ENCODE measurements around the gene TERT. TPM values are rescaled to one million over a fixed set of nuclear protein-coding genes. Genes with fewer than 3 reads are reported as not detected.
"Not testable (repeated sequence)": the region's sequence is repeated elsewhere in the genome, so short reads cannot be mapped to it uniquely, and the experiment has no call there.

TERT gene
- polyA plus RNA-seq, 1 experiment, result not detected

DNA sequence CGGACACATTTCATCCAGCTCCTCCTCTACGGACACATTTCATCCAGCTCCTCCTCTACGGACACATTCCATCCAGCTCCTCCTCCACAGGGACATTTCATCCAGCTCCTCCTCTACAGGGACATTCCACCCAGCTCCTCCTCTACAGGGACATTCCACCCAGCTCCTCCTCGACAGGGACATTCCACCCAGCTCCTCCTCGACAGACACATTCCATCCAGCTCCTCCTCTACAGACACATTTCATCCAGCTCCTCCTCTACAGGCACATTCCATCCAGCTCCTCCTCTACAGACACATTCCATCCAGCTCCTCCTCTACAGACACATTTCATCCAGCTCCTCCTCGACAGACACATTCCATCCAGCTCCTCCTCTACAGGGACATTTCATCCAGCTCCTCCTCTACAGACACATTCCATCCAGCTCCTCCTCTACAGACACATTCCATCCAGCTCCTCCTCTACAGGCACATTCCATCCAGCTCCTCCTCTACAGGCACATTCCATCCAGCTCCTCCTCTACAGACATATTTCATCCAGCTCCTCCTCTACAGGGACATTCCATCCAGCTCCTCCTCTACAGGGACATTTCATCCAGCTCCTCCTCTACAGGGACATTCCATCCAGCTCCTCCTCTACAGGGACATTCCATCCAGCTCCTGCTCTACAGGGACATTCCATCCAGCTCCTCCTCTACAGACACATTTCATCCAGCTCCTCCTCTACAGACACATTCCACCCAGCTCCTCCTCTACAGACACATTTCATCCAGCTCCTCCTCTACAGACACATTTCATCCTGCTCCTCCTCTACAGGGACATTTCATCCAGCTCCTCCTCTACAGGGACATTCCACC lies 32.3 kb upstream of the TERT start:
- POLR2A ChIA-PET; H3K4me3 ChIP-seq (ENCODE audit: low read depth, low read length); H3K27me3 ChIP-seq (ENCODE audit: control insufficient read depth, insufficient read depth, low read length): not testable (repeated sequence)
- peaks cover 42% of the 10 kb centered on the region for H3K36me3 ChIP-seq (ENCODE audit: control insufficient read depth, insufficient read depth, low read length)
- DNase-seq (ENCODE audit: low read depth), result peak; percentile 17
- CTCF ChIA-PET, result interaction anchor here (0.7 to 1.3 kb wide), 2 partner anchors 47 to 159 kb away, joined by 3 to 5 read pairs; no protein-coding TSS in a partner anchor

DNA sequence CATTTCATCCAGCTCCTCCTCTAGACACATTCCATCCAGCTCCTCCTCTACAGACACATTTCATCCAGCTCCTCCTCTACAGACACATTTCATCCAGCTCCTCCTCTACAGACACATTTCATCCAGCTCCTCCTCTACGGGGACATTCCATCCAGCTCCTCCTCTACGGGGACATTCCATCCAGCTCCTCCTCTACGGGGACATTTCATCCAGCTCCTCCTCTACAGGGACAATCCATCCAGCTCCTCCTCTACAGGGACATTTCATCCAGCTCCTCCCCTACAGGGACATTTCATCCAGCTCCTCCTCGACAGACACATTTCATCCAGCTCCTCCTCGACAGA lies 31.6 kb upstream of the TERT start:
- POLR2A ChIA-PET; H3K4me3 ChIP-seq (ENCODE audit: low read depth, low read length); H3K27me3 ChIP-seq (ENCODE audit: control insufficient read depth, insufficient read depth, low read length); DNase-seq (ENCODE audit: low read depth): not testable (repeated sequence)
- CTCF ChIA-PET, result interaction anchor here (1.3 kb wide), 2 partner anchors 159 to 317 kb away, joined by 4 to 5 read pairs; no protein-coding TSS in a partner anchor
- peaks cover 42% of the 10 kb centered on the region for H3K36me3 ChIP-seq (ENCODE audit: control insufficient read depth, insufficient read depth, low read length)

DNA sequence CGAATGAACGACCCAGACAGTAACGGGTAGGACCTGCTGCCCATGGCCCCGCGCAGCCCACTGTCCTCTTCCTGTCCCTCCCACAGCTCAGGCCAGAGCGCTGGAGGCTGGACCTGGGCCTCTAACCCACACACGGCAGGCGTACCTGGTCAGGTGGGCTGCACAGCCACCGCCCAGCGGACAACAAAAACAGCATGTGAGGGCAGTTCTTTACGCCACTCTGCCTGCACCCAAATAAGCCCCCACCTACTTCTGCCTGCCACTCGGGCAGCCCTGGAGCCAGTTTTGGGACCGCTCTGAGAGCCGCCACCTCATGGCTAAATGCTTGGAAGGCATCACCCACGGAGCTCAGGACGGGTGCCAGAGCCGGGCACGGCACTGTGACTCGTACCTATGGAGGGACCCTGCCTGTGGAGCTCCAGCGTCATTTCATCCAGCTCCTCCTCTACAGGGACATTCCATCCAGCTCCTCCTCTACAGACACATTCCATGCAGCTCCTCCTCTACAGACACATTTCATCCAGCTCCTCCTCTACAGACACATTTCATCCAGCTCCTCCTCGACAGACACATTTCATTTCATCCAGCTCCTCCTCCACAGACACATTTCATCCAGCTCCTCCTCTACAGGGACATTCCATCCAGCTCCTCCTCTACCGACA lies 31.1 kb upstream of the TERT start:
- TF ChIP-seq, protein P1, sequence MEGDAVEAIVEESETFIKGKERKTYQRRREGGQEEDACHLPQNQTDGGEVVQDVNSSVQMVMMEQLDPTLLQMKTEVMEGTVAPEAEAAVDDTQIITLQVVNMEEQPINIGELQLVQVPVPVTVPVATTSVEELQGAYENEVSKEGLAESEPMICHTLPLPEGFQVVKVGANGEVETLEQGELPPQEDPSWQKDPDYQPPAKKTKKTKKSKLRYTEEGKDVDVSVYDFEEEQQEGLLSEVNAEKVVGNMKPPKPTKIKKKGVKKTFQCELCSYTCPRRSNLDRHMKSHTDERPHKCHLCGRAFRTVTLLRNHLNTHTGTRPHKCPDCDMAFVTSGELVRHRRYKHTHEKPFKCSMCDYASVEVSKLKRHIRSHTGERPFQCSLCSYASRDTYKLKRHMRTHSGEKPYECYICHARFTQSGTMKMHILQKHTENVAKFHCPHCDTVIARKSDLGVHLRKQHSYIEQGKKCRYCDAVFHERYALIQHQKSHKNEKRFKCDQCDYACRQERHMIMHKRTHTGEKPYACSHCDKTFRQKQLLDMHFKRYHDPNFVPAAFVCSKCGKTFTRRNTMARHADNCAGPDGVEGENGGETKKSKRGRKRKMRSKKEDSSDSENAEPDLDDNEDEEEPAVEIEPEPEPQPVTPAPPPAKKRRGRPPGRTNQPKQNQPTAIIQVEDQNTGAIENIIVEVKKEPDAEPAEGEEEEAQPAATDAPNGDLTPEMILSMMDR (IDR thresholded peaks at IDR 0.05; ENCODE audit: insufficient read depth, low read depth, low read length), result no peak
- H3K27me3 ChIP-seq (ENCODE audit: control insufficient read depth, insufficient read depth, low read length), result no peaks in the 10 kb centered on the region
- CTCF ChIA-PET, result interaction anchor here (1.3 kb wide), 2 partner anchors 158 to 317 kb away, joined by 4 to 5 read pairs; no protein-coding TSS in a partner anchor
- H3K4me3 ChIP-seq (ENCODE audit: low read depth, low read length), result no peak overlapping the region
- peaks cover 39% of the 10 kb centered on the region for H3K36me3 ChIP-seq (ENCODE audit: control insufficient read depth, insufficient read depth, low read length)
- peak; percentile 5 for DNase-seq (ENCODE audit: low read depth)
- POLR2A ChIA-PET, result no interaction called here

DNA sequence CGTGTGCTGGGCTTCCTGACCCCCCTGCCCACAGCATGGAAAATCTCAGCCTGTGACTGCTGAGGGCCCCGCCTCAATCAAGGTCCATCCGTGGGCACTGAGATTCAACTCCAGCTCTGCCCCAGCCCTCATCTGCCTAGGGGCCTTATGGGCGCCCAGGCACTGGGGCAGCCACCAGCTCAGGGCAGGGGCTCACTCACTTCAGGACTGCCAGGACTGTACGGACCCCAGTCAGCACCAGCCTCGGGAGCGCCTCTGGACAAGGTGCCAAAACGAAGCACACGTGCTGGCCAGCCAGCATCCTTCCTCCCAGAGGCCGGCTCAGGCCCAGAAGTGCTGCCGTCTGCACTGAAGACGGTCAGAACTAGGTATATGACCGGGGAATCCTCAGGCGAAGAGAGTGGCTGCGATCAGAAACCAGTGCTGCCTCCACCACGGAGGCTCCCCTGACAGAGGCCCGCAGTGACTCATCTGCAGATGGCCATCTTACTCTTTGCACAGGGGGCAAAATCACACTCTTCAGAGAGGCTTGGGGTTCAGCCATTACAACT lies 30.4 kb upstream of the TERT start:
- Histone ChIP-seq H3K27me3 (ENCODE audit: control insufficient read depth, insufficient read depth, low read length) (no peaks in the 10 kb centered on the region), H3K4me3 (ENCODE audit: low read depth, low read length) (no peak overlapping the region), H3K36me3 (ENCODE audit: control insufficient read depth, insufficient read depth, low read length) (peaks cover 39% of the 10 kb centered on the region)
- TF ChIP-seq, protein P1 (IDR thresholded peaks at IDR 0.05; ENCODE audit: insufficient read depth, low read depth, low read length), result no peak
- POLR2A ChIA-PET, result no interaction called here
- DNase-seq (ENCODE audit: low read depth), result no peak
- CTCF ChIA-PET, result interaction anchor here (1.3 kb wide), 1 partner anchor 318 kb away, joined by 4 read pairs; no protein-coding TSS in a partner anchor

DNA sequence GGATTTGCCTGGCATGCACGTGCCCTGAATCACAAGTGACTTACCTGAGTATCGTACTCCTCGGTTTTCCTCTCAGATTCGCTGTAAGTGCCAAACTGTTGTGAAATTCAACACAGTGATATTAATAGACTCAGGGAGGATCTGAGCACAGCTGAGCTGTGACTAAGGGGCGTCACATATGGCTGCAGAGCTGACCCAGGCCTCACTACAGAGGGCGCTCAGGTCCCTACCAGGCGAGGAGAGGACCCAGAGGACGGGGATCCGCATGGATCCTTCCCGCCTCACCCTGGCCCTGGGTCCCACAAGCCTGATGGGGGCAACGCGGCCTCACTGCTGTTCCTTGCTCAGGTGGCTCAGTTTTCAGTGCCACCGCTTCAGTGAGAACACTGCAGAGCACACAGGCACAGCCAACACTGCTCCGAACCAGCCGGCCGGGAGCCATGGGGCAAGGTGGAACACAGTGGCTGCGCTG lies 29.9 kb upstream of the TERT start:
- H3K36me3 ChIP-seq (ENCODE audit: control insufficient read depth, insufficient read depth, low read length), result peaks cover 35% of the 10 kb centered on the region
- ChIA-PET POLR2A (no interaction called here), CTCF (no interaction called here)
- TF ChIP-seq, protein P1 (IDR thresholded peaks at IDR 0.05; ENCODE audit: insufficient read depth, low read depth, low read length), result no peak
- no peaks in the 10 kb centered on the region for H3K27me3 ChIP-seq (ENCODE audit: control insufficient read depth, insufficient read depth, low read length)
- no peak for DNase-seq (ENCODE audit: low read depth)
- H3K4me3 ChIP-seq (ENCODE audit: low read depth, low read length), result no peak overlapping the region

DNA sequence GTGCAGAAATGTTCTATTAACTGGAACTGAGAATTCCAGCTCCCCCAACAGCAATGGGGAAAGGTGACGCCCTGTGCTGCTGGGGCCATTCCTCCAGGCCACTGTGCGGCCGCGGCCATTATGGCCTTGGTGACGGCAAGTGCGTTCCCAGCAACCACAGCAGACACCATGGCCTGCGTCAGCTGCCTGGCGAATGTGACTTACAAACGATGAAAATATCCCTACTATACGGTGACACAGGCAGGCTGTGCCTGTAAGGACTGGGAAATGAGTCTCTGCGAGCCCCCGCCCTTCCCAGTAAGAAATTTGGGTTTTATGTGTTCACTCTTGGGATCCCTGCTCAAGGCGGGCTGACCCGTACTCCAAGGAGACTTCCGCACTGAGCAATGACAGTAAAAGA lies 29.4 kb upstream of the TERT start:
- Histone ChIP-seq H3K27me3 (ENCODE audit: control insufficient read depth, insufficient read depth, low read length) (no peaks in the 10 kb centered on the region), H3K4me3 (ENCODE audit: low read depth, low read length) (no peak overlapping the region), H3K36me3 (ENCODE audit: control insufficient read depth, insufficient read depth, low read length) (peaks cover 38% of the 10 kb centered on the region)
- TF ChIP-seq, protein P1 (IDR thresholded peaks at IDR 0.05; ENCODE audit: insufficient read depth, low read depth, low read length), result no peak
- ChIA-PET POLR2A (no interaction called here), CTCF (no interaction called here)
- DNase-seq (ENCODE audit: low read depth), result no peak

Measured in BJ (cell line).